Astrocyte (in vitro differentiated cells and primary cell): ENCODE results near the gene MACO1.

Source experiments
- CTCF ChIP-seq: IDR thresholded peaks from 2 replicates; pipeline ENCODE4 v1.5.1; 2011; ENCODE audit warnings: low read depth, mild to moderate bottlenecking, inconsistent platforms, low read length, moderate library complexity; ENCODE audit not compliant: insufficient read depth
- EZH2 ChIP-seq: IDR thresholded peaks from 2 replicates; pipeline ENCODE4 v1.6.1; 2012; ENCODE audit warnings: mild to moderate bottlenecking, low read length, inconsistent platforms; ENCODE audit not compliant: insufficient read depth

DNA sequence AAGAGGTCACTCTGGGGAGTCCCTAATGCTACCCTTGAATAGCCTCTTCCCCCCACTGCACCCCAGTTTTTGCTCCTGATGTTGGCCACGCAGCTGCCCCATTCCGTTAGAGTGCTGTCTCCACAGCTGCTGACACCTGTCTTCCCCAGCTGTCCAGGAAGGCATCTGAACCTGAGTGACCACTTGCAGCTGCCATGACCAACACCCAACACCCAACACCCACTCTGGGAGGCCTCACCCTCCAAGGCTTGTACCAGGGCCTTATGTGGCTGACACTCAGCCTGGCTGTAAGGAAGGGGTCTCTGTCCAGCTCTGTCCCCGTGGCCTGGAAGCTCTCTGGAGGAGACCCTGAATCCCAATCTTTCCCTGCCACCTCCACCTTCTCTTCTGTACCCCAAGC is 86.0 kb downstream of the MACO1 start:
- TF ChIP-seq CTCF (no peak), EZH2 (no peak)
